HG02571 (cell line): ENCODE measurements around the gene PIGX.

ENCODE experiments used
- ATAC-seq: cut with Tn5 transposase; IDR thresholded peaks from one replicate; pipeline ENCODE4 v1.9.1; 2021; ENCODE audit warnings: mild to moderate bottlenecking, moderate library complexity; ENCODE audit not compliant: unreplicated experiment

PIGX gene

DNA sequence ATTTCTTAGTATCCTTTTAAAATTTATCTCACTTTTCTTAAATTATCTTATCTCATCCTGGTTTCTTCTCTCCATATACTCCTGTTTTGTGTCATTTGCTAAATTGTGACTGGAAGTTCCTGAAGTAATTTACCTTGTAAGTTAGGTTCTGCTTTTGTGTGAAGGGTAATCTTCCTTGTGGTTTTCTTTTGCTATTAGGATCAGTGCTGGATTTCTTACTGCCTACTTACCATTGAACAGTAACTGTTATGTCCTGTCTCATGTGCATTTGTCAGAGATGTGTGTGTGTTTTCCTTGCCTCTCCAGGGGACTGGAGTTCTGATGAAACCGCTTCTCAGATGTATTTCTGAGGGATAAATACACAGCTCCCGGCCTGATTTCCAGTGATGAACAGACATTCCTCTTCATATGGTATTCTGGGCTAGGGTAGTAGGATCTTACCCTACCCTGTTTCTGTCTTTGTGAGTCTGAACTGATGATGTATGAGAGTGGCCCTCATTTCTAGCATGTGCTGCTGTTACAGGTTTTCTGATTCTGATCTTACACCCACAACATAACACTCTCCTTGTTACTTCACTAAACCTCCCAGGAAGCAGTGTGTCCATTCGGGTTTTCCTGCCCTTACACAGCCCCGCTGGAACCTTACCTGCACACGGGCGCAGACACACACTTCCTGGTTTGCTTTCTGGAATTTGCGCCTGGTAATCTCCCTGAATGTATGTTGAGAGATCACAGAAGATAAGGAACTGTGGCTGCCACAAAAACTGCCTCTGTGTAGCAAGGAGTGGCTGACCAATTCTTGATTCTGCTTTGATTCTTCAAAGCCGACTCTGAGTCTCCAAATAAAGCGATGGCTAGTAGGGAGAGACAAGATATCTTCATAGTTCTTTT, 42.2 kb downstream of the PIGX start:
- no peak for ATAC-seq

DNA sequence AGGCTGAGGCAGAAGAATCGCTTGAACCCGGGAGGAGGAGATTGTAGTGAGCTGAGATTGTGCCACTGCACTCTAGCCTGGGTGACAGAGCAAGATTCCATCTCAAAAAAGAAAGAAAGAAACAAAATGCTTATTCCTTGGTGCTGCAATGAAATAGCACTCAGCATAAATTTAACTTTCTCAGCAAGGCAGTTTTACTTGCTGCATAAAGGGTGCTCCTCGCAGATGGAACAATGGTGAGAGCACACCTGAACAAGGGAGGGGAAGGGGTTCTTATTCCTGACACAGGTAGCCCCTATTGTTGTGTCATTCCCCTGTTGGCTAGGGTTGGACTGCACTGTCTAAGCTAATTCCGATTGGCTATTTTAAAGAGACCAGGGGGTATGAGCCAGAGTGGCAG, 44.6 kb downstream of the PIGX start:
- no peak for ATAC-seq

DNA sequence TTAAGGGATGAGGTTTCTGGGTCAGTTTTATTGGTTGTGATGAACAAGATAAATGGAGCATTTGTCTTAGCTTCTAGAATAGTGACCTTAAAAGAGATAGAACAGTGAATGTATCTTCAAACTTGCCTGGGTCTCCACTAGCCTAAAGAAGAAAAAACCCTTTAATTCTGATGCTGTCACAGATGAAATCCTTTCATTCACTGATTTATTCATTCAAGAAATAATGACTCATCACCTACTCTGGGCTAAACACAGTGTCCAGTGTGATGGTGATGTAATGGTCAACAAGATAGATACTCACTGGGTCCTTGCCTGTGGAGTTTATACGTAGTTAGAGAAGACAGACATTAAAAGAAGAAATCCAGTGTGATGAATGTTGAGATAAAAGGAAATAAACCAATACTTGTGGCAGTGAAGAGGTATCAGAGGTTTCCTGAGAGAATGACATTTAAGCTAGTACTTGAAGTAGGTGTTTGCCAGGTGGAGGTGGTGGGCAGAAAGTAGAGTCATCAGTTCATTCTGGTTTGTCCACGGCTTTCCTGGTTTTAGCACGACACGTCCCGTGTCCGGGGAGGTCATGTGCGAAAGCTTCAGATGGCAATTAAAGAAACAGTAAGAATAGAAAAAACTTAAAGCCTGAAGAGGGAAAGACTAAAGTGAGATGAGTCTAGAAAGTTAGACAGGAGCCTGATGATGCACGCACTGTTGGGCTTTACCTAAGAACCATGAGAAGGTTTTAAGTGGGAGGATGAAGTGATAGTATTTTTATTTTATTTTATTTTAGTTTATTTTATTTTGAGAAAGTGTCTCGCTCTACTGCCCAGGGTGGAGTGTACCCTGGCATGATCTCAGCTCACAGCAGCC, 45.9 kb downstream of the PIGX start:
- no peak for ATAC-seq

DNA sequence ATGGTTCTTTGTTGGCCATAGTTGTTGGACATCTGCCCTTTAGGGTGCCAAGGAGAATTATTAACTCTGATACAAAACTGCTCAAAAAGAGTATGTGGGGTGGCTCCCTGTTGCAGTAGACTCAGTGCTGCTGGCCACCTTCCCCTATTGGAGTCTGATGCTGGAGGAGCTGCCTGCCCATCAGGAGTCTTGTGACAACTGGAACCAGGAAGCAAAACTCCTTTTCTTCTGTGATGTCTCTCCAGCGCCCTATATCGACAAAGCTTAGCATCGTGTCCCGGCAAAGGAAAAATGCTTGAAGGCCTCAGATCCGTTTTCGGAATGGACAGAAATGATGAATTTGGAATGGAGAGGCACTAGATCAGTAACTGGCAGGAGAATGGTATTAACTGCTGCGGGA, 51.0 kb downstream of the PIGX start:
- ATAC-seq: no peak

DNA sequence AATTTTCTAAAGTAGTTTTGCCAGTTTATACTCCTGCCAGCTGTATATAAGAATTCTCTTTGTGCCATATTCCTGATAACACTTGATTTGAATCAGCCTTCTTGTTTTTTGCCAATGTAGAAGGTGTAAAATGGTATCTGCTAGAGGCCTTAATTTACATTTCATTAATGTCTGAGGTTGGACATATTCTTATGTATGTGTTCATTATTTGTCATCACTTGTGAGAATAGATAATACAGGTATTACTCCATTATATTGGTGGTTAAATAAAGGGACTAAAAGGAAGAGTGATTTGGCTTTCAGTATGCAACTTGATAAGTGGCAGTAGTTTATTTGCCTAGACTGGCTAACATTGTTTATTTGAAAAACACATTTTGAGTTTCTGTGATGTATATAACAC, 53.3 kb downstream of the PIGX start:
- ATAC-seq: no peak

DNA sequence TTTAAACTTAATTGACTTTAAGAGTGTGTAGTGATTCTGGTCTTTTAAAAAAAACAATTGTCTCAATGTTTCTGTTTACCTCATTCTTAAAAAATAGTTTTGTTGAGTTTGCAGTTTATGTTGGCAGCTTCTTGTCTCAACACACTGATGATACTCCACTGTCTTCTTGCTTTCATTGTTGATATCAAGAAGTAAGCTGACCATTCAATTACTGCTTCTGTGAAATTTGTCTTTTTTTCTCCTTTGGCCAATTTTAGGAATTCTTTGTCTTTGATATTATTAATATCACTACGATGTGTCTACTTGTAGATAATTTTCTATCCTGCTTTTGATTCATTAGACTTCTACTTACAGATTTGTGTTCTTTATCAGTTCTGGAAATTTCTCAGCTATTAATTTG, 58.9 kb downstream of the PIGX start:
- no peak for ATAC-seq

DNA sequence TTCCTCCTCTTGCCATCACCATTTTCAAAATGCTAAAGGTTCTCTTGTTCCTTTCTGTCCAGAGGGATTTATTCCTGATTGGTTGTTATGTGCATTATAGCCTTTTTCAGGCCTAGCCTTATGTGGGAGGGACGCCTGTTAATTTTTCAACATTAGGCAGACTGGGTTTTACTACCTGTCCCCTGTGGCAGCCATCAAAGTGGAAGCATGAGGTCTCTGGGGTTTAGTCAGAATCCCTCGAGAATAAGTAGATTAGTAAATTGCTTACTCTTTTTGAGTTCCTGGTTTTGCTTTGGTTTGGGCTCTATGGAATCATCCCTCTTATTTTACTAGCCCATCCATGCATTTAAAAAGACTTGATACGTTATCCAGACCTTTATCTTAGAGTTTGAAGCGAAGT, 59.9 kb downstream of the PIGX start:
- ATAC-seq: no peak

DNA sequence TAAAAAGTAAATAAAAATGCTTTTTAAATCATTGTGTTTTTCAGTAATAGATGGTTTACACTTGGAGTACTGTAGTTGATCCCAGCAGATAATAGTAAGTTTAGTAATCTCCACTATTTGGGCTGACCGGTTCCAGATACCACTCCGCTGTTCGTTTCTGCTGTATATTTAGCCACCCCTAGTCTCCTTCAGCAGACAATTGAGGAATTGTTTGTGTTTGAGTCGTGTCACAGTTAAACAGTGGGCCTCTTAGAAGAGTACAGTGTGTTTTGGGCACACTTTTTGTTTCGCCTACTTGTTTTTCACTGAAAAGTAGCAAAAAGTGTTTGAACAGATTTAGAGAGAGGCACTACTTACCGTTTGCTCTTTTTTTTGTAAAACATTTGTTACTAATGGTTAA, 60.7 kb downstream of the PIGX start:
- no peak for ATAC-seq

DNA sequence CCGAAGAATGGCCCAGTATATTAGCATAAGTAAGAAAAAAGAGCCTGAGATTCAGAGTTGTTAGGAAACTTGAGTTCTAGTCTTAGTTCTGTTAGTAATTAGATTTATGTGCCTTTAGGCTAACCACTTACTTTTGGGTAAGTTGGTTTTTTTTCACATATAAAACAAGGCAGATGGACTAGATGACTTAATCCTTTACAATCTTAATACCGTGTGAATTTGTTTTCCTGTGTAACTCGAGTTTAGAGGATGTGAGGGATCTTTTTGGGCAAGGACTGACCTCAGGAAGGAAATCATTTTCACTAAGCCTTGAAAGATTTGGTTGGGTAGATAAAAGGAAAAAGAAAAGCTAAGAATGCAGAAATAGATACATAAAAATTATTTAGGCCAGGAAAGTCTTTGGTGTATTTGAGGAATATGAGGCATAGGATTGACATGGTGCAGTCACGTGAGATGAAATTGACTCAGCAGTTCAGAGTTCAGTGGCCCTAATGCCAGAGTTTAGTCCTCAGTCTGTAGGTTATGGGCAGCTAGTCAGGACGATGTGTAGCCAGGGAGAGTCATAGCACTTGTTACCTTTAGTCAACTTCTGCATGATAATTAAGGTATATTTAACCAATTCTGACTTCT, 62.1 kb downstream of the PIGX start:
- no peak for ATAC-seq

DNA sequence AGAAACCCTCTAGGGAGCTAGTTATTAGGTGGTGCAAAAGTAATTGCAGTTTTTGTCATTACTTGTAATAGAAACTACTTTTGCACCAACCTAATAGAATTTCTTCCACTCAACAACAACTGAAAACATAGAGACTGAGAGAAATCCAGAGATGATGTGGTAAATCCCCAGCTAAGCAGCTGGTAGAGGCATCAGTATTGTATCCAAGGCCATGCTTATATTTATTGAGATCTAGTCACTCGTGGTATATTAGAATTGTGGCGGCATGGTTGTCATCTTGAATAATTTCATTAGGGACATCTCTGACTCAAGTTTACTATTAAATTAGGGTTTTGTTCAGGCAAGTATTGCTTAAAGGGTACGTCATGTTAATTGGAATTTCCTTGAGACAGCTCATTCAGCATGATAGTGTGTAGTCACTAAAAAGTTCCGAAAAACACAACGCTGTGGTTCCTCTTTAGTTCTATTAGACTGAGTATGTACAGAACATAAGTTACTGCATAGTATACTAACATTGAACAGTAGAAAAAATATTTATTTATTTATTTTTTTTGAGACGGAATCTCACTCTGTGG, 62.8 kb downstream of the PIGX start:
- no peak for ATAC-seq

DNA sequence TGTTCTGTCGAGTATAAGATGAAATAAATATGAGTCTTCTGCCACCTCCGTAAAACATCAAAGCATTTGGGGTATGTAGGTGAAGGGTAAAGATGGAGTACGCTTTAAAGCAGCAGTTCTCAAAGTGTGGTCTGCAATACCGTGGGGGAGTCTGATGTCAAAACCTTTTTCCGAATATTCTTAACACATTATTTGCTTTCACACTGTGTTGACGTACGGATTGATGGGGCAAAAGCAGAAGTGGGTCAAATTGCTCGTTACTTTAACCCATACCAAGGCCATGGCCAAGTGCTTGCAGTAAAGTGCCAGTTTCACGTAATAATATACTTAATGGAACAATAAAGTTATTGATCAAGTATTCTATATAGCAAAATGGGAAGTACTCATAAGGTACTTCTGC, 63.8 kb downstream of the PIGX start:
- no peak for ATAC-seq

DNA sequence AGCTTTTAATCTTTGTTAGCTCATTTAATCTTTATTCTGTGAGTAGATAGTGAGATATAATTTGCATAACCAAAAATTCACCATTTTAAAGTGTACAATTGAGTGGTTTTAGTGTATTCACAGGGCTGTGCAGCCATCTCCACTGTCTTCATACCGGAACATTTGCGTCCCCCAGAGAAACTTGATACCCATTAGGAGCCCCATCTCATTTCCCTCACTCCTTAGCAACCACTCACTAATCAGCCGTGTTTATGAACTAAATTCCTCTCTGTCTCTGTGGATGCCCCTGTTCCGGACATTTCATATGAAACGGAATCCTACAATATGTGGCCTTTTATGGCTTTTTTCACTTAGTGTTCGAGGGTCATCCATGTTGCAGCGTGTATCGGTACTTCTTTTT, 65.7 kb downstream of the PIGX start:
- no peak for ATAC-seq

DNA sequence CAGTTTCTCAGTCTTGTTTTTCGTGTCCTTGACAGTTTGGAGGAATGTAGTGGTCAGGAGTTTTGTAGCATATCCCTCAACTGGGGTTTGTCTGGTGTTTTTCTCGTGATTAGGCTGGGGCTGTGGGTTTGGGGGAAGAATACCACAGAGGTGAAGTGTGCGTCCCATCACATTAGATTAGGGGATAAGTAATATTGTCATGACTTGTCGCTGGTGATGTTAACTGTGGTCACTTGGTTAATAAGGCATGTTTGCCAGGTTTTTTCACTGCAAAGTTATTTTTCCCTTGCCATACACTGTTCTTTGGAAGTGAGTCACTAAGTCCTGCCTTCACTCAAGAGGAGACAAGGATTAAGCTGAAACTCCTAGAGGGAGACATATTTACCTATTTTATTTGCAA, 66.6 kb downstream of the PIGX start:
- ATAC-seq: no peak

DNA sequence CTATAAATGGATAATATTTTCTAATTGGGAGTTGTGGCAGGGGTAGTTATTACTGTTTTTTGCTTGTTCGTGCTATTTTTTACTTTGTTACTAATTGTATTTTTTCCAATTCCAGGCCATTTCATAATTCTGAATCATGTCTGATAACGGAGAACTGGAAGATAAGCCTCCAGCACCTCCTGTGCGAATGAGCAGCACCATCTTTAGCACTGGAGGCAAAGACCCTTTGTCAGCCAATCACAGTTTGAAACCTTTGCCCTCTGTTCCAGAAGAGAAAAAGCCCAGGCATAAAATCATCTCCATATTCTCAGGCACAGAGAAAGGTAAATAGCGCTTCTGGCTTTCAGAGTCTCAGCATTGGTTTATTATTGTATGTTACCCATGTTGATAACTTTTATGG, 70.3 kb downstream of the PIGX start:
- ATAC-seq: no peak
